IMR-90 (cell line): Measurements from ENCODE around the gene SEMA3C.

ENCODE experiments used
- CEBPB ChIP-seq: IDR thresholded peaks from 2 replicates; pipeline ENCODE4 v1.6.1; 2012; ENCODE audit warnings: low read depth, low read length, improper control_type of control experiment
- CTCF ChIP-seq: conservative IDR thresholded peaks from 2 replicates; pipeline ENCODE4 v1.5.1; 2012; ENCODE audit warnings: mild to moderate bottlenecking, low read depth, low read length, improper control_type of control experiment
- ELK1 ChIP-seq: fragments of 150-350 bp; IDR thresholded peaks from 2 replicates; pipeline ENCODE4 v1.6.1; 2016; ENCODE audit warnings: low read depth, mild to moderate bottlenecking, low read length, moderate library complexity, borderline replicate concordance
- POLR2A ChIP-seq: IDR thresholded peaks from 2 replicates; pipeline ENCODE4 v1.6.1; 2012; ENCODE audit warnings: mild to moderate bottlenecking, low read depth, low read length
- RFX5 ChIP-seq: IDR thresholded peaks from 2 replicates; pipeline ENCODE4 v1.8.0; 2012; ENCODE audit warnings: low read depth, mild to moderate bottlenecking, low read length, moderate library complexity
- USF2 ChIP-seq: fragments of 150-350 bp; IDR thresholded peaks from 2 replicates; pipeline ENCODE4 v1.6.1; 2017; ENCODE audit warnings: mild to moderate bottlenecking, antibody characterized with exemption, low read length, low read depth

- no peak for TF ChIP-seq CTCF
- TF ChIP-seq CEBPB = no peak
- TF ChIP-seq RFX5 = no peak
- no peak for TF ChIP-seq POLR2A
- TF ChIP-seq USF2 = no peak
- TF ChIP-seq ELK1 = no peak
Observed at GRCh38 chr7:80752954-80753690, 165.7 kb downstream of the SEMA3C start.
